ENCODE measurements around the gene VSIR. TPM values are rescaled to one million over a fixed set of nuclear protein-coding genes. Genes with fewer than 3 reads are reported as not detected.

The VSIR gene
- total RNA-seq, 3 donors from 2014 or later (not counting 1 experiment from before 2014, with no cell fraction given): 134 to 193 (median 178) TPM

DNA sequence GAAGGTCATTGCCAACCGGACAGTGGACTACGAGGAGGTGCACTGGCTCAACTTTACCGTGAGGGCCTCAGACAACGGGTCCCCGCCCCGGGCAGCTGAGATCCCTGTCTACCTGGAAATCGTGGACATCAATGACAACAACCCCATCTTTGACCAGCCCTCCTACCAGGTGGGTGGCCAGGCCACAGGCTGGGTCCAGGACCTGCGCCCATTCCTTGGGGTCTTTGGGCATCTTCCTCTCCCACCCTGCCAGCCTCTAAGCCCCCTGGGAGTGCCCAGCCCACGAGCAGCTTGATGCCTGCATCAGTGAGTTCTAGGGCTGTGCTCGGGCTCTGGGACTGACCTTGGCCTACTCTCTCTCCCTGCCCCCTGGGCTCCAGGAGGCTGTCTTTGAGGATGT lies 25.8 kb upstream of the VSIR start:
- Mint-ChIP-seq H3K4me3 (no peak overlapping the region), H3K27me3 (ENCODE audit: low read depth in 2 of 2) (no peaks in the 10 kb centered on the region), H3K9me3 (no peaks in the 10 kb centered on the region), H3K4me1 (peaks cover 13 to 14% of the 10 kb centered on the region in 2 donors), H3K27ac (no peak overlapping the region), H3K36me3 (no peaks in the 10 kb centered on the region)
- Histone ChIP-seq H3K36me3 (ENCODE audit: control insufficient read depth, insufficient read depth, low read length) (no peaks in the 10 kb centered on the region), H3K27ac (ENCODE audit: low read length) (no peak overlapping the region), H3K9me3 (ENCODE audit: control insufficient read depth, insufficient read depth, low read length) (no peaks in the 10 kb centered on the region), H3K27me3 (ENCODE audit: control insufficient read depth, insufficient read depth, low read length) (no peaks in the 10 kb centered on the region), H3K4me3 (ENCODE audit: low read length) (no peak overlapping the region), H3K4me1 (ENCODE audit: control insufficient read depth, insufficient read depth, low read length) (peaks cover 26% of the 10 kb centered on the region)
- TF ChIP-seq CTCF (IDR thresholded peaks at IDR 0.05): no peak
- ATAC-seq: no peak
- DNase-seq: no peak
- WGBS (ENCODE audit: insufficient coverage): 84% methylated on average over 10 of the region's 10 CpGs
- intact Hi-C loops (cut with micrococcal nuclease): no loop called here

DNA sequence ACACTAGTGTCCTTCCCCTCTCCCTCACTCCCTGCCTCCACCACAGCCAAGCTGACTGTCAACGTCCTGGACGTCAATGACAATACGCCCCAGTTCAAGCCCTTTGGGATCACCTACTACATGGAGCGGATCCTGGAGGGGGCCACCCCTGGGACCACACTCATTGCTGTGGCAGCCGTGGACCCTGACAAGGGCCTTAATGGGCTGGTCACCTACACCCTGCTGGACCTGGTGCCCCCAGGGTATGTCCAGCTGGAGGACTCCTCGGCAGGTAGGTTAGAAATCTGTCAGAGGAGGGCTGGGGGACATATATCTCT lies 24.9 kb upstream of the VSIR start:
- intact Hi-C loops (cut with micrococcal nuclease): no loop called here
- no peak overlapping the region for H3K27ac Mint-ChIP-seq
- no peak overlapping the region for H3K4me3 Mint-ChIP-seq
- Histone ChIP-seq H3K4me3 (ENCODE audit: low read length) (no peak overlapping the region), H3K27me3 (ENCODE audit: control insufficient read depth, insufficient read depth, low read length) (no peaks in the 10 kb centered on the region), H3K27ac (ENCODE audit: low read length) (no peak overlapping the region), H3K9me3 (ENCODE audit: control insufficient read depth, insufficient read depth, low read length) (no peaks in the 10 kb centered on the region), H3K36me3 (ENCODE audit: control insufficient read depth, insufficient read depth, low read length) (no peaks in the 10 kb centered on the region), H3K4me1 (ENCODE audit: control insufficient read depth, insufficient read depth, low read length) (peaks cover 26% of the 10 kb centered on the region)
- peaks cover 4 to 8% of the 10 kb centered on the region in 2 donors for H3K27me3 Mint-ChIP-seq (ENCODE audit: low read depth in 2 of 2)
- no peaks in the 10 kb centered on the region for H3K36me3 Mint-ChIP-seq
- WGBS (ENCODE audit: insufficient coverage): 71% methylated on average over 6 of the region's 6 CpGs
- H3K9me3 Mint-ChIP-seq: no peaks in the 10 kb centered on the region
- peaks cover 13 to 14% of the 10 kb centered on the region in 2 donors for H3K4me1 Mint-ChIP-seq
- DNase-seq (no peak), ATAC-seq (no peak)
- TF ChIP-seq CTCF (IDR thresholded peaks at IDR 0.05): no peak

GRCh38 chr10:71797533-71798307 lies 24.4 kb upstream of the VSIR start:
- Mint-ChIP-seq H3K9me3 (no peaks in the 10 kb centered on the region), H3K36me3 (no peaks in the 10 kb centered on the region), H3K27me3 (ENCODE audit: low read depth in 2 of 2) (peaks cover 4 to 9% of the 10 kb centered on the region in 2 donors), H3K4me3 (no peak overlapping the region), H3K4me1 (peaks cover 13 to 14% of the 10 kb centered on the region in 2 donors), H3K27ac (peak overlapping the region in 1 of 2 donors; percentile 64)
- DNase-seq: no peak
- no peak for TF ChIP-seq CTCF (IDR thresholded peaks at IDR 0.05)
- Histone ChIP-seq H3K27ac (ENCODE audit: low read length) (no peak overlapping the region), H3K36me3 (ENCODE audit: control insufficient read depth, insufficient read depth, low read length) (no peaks in the 10 kb centered on the region), H3K4me3 (ENCODE audit: low read length) (no peak overlapping the region), H3K4me1 (ENCODE audit: control insufficient read depth, insufficient read depth, low read length) (peaks cover 26% of the 10 kb centered on the region), H3K27me3 (ENCODE audit: control insufficient read depth, insufficient read depth, low read length) (no peaks in the 10 kb centered on the region), H3K9me3 (ENCODE audit: control insufficient read depth, insufficient read depth, low read length) (no peaks in the 10 kb centered on the region)
- ATAC-seq: peak in 2 of 3 donors; percentile 52 to 67
- 24% methylated on average over 10 of the region's 10 CpGs for WGBS (ENCODE audit: insufficient coverage)
- intact Hi-C loops (cut with micrococcal nuclease): no loop called here

All from natural killer cell (primary cell).